ENCODE data around the gene ARIH1.

DNA sequence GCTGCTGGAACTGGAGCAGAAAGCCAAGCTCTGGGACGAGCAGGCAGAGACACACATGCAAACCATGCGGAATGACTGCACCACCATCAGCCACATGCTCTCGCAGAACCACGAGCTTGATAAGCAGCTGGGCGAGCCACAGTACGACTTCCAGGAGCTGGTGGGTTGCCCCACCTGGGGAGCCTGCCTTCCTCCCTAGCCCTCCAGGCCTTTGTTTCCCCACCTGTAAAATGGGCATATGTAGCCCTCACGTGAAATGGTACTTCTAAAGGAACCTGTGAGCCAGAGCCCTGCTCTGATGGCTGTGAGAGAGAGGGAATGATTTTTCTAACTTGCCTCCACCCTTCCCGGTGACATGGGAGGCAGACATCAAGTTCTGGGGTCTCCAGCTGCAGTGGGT lies 135.7 kb downstream of the ARIH1 start:
- TF ChIP-seq, protein P1, sequence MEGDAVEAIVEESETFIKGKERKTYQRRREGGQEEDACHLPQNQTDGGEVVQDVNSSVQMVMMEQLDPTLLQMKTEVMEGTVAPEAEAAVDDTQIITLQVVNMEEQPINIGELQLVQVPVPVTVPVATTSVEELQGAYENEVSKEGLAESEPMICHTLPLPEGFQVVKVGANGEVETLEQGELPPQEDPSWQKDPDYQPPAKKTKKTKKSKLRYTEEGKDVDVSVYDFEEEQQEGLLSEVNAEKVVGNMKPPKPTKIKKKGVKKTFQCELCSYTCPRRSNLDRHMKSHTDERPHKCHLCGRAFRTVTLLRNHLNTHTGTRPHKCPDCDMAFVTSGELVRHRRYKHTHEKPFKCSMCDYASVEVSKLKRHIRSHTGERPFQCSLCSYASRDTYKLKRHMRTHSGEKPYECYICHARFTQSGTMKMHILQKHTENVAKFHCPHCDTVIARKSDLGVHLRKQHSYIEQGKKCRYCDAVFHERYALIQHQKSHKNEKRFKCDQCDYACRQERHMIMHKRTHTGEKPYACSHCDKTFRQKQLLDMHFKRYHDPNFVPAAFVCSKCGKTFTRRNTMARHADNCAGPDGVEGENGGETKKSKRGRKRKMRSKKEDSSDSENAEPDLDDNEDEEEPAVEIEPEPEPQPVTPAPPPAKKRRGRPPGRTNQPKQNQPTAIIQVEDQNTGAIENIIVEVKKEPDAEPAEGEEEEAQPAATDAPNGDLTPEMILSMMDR (IDR thresholded peaks at IDR 0.05), result no peak
- TF ChIP-seq POLR2A (IDR thresholded peaks at IDR 0.05) (no peak), EP300 (IDR thresholded peaks at IDR 0.05) (no peak)
